PC-3 (cell line): ENCODE data around the gene RC3H2. TPM values are rescaled to one million over a fixed set of nuclear protein-coding genes. Genes with fewer than 3 reads are reported as not detected.

ENCODE experiments used
- ATAC-seq: fragments of 200-7000 bp; cut with Tn5 transposase; 2 replicates; pipeline ENCODE4 v1.9.1; 2020; ENCODE audit warnings: mild to moderate bottlenecking, moderate library complexity
- BruUV-seq: library from RNA; stranded (reverse); fragments of 400-500 nt; replicated peaks from 2 replicates; lab custom pipeline; 2021; lab: Mats Ljungman, UMichigan
- CTCF ChIA-PET: fragments of 300-600 bp; sonication (Branson Sonifier 250); formaldehyde crosslinking; loops from one replicate; lab custom pipeline; 2022; ENCODE audit warnings: antibody characterized with exemption; lab: Charles Lee
- POLR2A ChIA-PET: fragments of 300-600 bp; sonication (Branson Sonifier 250); formaldehyde crosslinking; loops from one replicate; lab custom pipeline; 2022; ENCODE audit warnings: antibody characterized with exemption; ENCODE audit not compliant: unreplicated experiment; lab: Charles Lee
- DNase-seq: peaks from one replicate; pipeline ENCODE4 v3.0.0-alpha.2; 2015
- H2AFZ ChIP-seq: fragments of 300-600 bp; sonication (generic); 2 replicates; pipeline ENCODE4 v1.6.0; 2016; ENCODE audit warnings: antibody characterized with exemption, low read length
- H3F3A ChIP-seq: fragments of 300-600 bp; sonication (generic); one replicate; pipeline ENCODE4 v1.6.0; 2017; ENCODE audit warnings: antibody characterized with exemption, low read length, control low read depth, mild to moderate bottlenecking; ENCODE audit not compliant: unreplicated experiment
- H3K27ac ChIP-seq: fragments of 300-600 bp; sonication (generic); 2 replicates; pipeline ENCODE4 v1.5.1; 2016; ENCODE audit warnings: mild to moderate bottlenecking, low read length
- H3K27me3 ChIP-seq: fragments of 300-600 bp; sonication (generic); 2 replicates; pipeline ENCODE4 v1.6.1; 2016; ENCODE audit warnings: low read length, mixed read lengths
- H3K36me3 ChIP-seq: fragments of 300-600 bp; sonication (generic); 2 replicates; pipeline ENCODE4 v1.6.1; 2016; ENCODE audit warnings: low read depth, mixed run types, low read length, mixed read lengths
- H3K4me1 ChIP-seq: fragments of 300-600 bp; sonication (generic); 2 replicates; pipeline ENCODE4 v1.5.1; 2016; ENCODE audit warnings: low read length; ENCODE audit not compliant: insufficient read depth
- H3K4me2 ChIP-seq: fragments of 300-600 bp; sonication (generic); 2 replicates; pipeline ENCODE4 v1.6.0; 2016; ENCODE audit warnings: low read length
- H3K4me3 ChIP-seq: fragments of 300-600 bp; sonication (generic); 2 replicates; pipeline ENCODE4 v1.5.1; 2016; ENCODE audit warnings: mild to moderate bottlenecking, low read length, mixed read lengths
- H3K79me2 ChIP-seq: fragments of 300-600 bp; sonication (generic); 2 replicates; pipeline ENCODE4 v1.6.1; 2017; ENCODE audit warnings: low read length, mixed read lengths
- H3K9ac ChIP-seq: fragments of 300-600 bp; sonication (generic); 2 replicates; pipeline ENCODE4 v1.6.0; 2016; ENCODE audit warnings: mild to moderate bottlenecking, low read length
- H3K9me2 ChIP-seq: fragments of 300-600 bp; sonication (generic); replicated peaks from 2 replicates; pipeline ENCODE4 v1.6.1; 2016; ENCODE audit warnings: mixed run types, low read length, mixed read lengths
- H3K9me3 ChIP-seq: fragments of 300-600 bp; sonication (generic); 2 replicates; pipeline ENCODE4 v1.6.1; 2016; ENCODE audit warnings: low read length, mixed read lengths
- H4K20me1 ChIP-seq: fragments of 300-600 bp; sonication (generic); 2 replicates; pipeline ENCODE4 v1.6.1; 2016; ENCODE audit warnings: low read length, mixed read lengths
- CTCF ChIP-seq: fragments of 300-600 bp; sonication (generic); conservative IDR thresholded peaks from 2 replicates; pipeline ENCODE4 v1.5.1; 2017; ENCODE audit warnings: antibody characterized with exemption, low read depth, mild to moderate bottlenecking, low read length
- EZH2 ChIP-seq: fragments of 300-600 bp; sonication (generic); IDR thresholded peaks from one replicate; pipeline ENCODE4 v1.6.1; 2017; ENCODE audit warnings: antibody characterized with exemption, mild to moderate bottlenecking, low read length; ENCODE audit not compliant: unreplicated experiment
- EZH2phosphoT487 ChIP-seq: fragments of 300-600 bp; sonication (generic); IDR thresholded peaks from 2 replicates; pipeline ENCODE4 v1.6.1; 2018; ENCODE audit warnings: mild to moderate bottlenecking, antibody characterized with exemption, low read length, borderline replicate concordance
- intact Hi-C: fragments of 100-400 bp; cut with micrococcal nuclease; formaldehyde crosslinking; loops from 2 replicates; pipeline ENCODE4 v1.9.0; 2023
- total RNA-seq: library from RNA; depleted of rRNA; stranded (reverse); fragments of >200 nt; gene quantifications from 2 replicates; pipeline ENCODE4 v1.2.3, GENCODE V29; 2014

RC3H2 gene
- total RNA-seq, 1 experiment from 2014 or later, result 23.0 TPM

GRCh38 chr9:122931226-122932121 is 26.3 kb upstream of the RC3H2 start, which contains the start of gene ZBTB26:
ZBTB26 (minus strand) TSS chr9:122931512; CDS start chr9:122919934, 11,578 bp downstream.
- peak within 1 kb of the TSS; percentile 89 for H3K9ac ChIP-seq
- peaks cover 4% of the 10 kb centered on the region for H3K36me3 ChIP-seq
- H4K20me1 ChIP-seq, result no peaks in the 10 kb centered on the region
- H3K4me2 ChIP-seq, result peak within 1 kb of the TSS; percentile 81
- H3K79me2 ChIP-seq, result peaks cover 92% of the 10 kb centered on the region
- H3K9me3 ChIP-seq, result no peaks in the 10 kb centered on the region
- ATAC-seq (peak; percentile 96), DNase-seq (peak; percentile 88)
- intact Hi-C loops, result loop anchor here (5.0 kb wide), 1 partner anchor 61 kb away; no protein-coding TSS in a partner anchor
- ChIA-PET CTCF (no interaction called here), POLR2A (interaction anchor here (0.5 to 0.6 kb wide), 4 partner anchors 23 to 33 kb away, joined by 3 to 4 read pairs (median 3); no protein-coding TSS in a partner anchor)
- H3K4me1 ChIP-seq, result peaks cover 23% of the 10 kb centered on the region
- H3K9me2 ChIP-seq, result no peaks in the 10 kb centered on the region
- TF ChIP-seq CTCF (no peak), EZH2 (no peak), EZH2phosphoT487 (no peak)
- peak within 1 kb of the TSS; percentile 87 for H2AFZ ChIP-seq
- H3K27ac ChIP-seq, result peak within 1 kb of the TSS; percentile 49
- no peaks in the 10 kb centered on the region for H3F3A ChIP-seq
- H3K4me3 ChIP-seq, result peak within 1 kb of the TSS; percentile 81
- no peaks in the 10 kb centered on the region for H3K27me3 ChIP-seq
- TSS peak; percentile 59 for BruUV-seq

- peak overlapping the region; percentile 81 for H3K4me2 ChIP-seq
- no peaks in the 10 kb centered on the region for H3F3A ChIP-seq
- ChIA-PET POLR2A (interaction anchor here (0.6 kb wide), 1 partner anchor 30 kb away, joined by 3 read pairs; no protein-coding TSS in a partner anchor), CTCF (no interaction called here)
- peaks cover 84% of the 10 kb centered on the region for H3K79me2 ChIP-seq
- intact Hi-C loops, result loop anchor here (5.0 kb wide), 1 partner anchor 62 kb away; no protein-coding TSS in a partner anchor
- ATAC-seq (peak; percentile 27; the same call in 1 of the 2 replicates), DNase-seq (no peak)
- no peaks in the 10 kb centered on the region for H4K20me1 ChIP-seq
- H3K9me3 ChIP-seq, result no peaks in the 10 kb centered on the region
- no peaks in the 10 kb centered on the region for H3K27me3 ChIP-seq
- H3K9me2 ChIP-seq, result no peaks in the 10 kb centered on the region
- H2AFZ ChIP-seq, result peak overlapping the region; percentile 87
- H3K27ac ChIP-seq, result peak overlapping the region; percentile 49; the same call in 1 of the 2 replicates
- H3K4me1 ChIP-seq, result peaks cover 23% of the 10 kb centered on the region
- H3K4me3 ChIP-seq, result peak overlapping the region; percentile 81
- peak overlapping the region; percentile 89 for H3K9ac ChIP-seq
- no TSS peak for BruUV-seq
- H3K36me3 ChIP-seq, result no peaks in the 10 kb centered on the region
- TF ChIP-seq EZH2, result no peak
- no peak for TF ChIP-seq CTCF
- TF ChIP-seq EZH2phosphoT487, result no peak
These were observed 25.5 kb upstream of the RC3H2 start for GRCh38 chr9:122930541-122931225.
